ENCODE measurements around the gene HSDL2.

- no peak for TF ChIP-seq EZH2 (IDR thresholded peaks at IDR 0.05)
- no peak for TF ChIP-seq POLR2AphosphoS5 (IDR thresholded peaks at IDR 0.05; ENCODE audit: borderline replicate concordance, low read depth, low read length)
Measured at GRCh38 chr9:112475318-112475717, 95.4 kb downstream of the HSDL2 start.

Measured in SK-N-MC (cell line).